Activated CD8-positive, alpha-beta memory T cell treated with anti-CD3 and anti-CD28 coated beads for 36 hours (primary cell): Measurements from ENCODE around the gene TUT4. TPM values are rescaled to one million over a fixed set of nuclear protein-coding genes. Genes with fewer than 3 reads are reported as not detected.

Experiments used
- CTCF ChIA-PET: fragments of 350-600 bp; sonication (Branson Sonifier 250); formaldehyde crosslinking; loops from one replicate; lab custom pipeline; 2021; ENCODE audit warnings: antibody characterized with exemption; lab: Charles Lee
- POLR2A ChIA-PET: fragments of 350-600 bp; sonication (Branson Sonifier 250); formaldehyde crosslinking; loops from one replicate; lab custom pipeline; 2021; ENCODE audit warnings: antibody characterized with exemption; lab: Charles Lee
- total RNA-seq, 2 experiments: library from RNA; stranded (reverse); gene quantifications; one replicate each; pipeline ENCODE4 v1.2.3, GENCODE V29; 2021

The TUT4 gene
- total RNA-seq, 2 experiments from 2014 or later, result 43.8 to 50.2 TPM

DNA sequence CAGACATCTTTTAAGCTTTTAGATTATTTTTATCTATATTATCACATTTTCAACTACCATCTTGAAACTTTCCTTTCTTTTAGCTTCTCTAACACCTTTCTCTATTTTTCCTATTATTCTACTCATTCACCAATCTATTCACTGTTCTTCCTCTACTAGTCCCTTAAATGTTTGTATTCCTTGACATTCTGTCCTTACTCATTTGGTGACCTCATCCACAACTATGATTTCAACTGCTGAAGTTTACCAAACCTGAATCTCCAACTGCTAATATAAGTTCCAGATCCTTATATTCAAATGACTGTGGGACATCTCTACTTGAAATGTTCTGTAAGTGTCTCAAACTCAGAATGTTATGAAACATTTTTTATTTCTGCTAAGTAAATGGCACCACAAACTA is 49.2 kb downstream of the TUT4 start:
- POLR2A ChIA-PET, result no interaction called here
- CTCF ChIA-PET, result no interaction called here

DNA sequence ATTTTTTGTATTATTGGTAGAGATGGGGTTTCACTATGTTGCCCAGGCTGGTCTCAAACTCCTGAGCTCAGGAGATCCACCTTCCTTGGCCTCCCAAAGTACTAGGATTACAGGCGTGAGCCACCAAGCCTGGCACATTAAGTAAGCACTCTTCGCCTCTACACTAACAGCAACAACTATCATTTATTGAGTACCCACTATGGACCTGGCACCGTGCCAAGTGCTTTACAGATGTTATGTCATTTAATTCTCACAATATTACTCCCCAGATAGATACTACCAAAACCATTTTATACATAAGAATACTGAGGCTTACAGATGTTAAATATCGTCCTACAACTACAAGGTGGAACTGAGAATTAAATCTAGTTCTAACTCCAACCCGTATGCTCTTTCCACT is 50.1 kb downstream of the TUT4 start:
- ChIA-PET POLR2A (no interaction called here), CTCF (no interaction called here)

DNA sequence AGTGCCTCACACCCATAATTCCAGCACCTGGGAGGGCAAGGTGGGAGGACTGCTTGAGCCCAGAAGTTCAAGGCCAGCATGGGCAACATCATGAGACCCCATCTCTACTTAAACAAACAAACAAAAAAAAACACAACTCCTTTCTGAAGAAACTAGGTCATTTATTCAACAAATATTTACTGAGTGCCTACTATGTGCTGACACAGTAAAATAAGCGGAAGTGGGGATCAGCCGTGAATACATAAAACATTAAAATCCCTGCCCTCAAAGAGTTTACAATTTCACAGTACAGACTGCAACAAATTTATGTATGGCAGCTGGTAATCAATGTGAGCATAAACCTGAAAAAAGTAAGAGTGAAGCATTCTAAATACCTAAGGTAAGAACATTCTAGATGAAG is 65.3 kb downstream of the TUT4 start:
- CTCF ChIA-PET, result interaction anchor here (0.6 kb wide), 1 partner anchor 864 kb away, joined by 3 read pairs; no protein-coding TSS in a partner anchor
- POLR2A ChIA-PET, result no interaction called here

DNA sequence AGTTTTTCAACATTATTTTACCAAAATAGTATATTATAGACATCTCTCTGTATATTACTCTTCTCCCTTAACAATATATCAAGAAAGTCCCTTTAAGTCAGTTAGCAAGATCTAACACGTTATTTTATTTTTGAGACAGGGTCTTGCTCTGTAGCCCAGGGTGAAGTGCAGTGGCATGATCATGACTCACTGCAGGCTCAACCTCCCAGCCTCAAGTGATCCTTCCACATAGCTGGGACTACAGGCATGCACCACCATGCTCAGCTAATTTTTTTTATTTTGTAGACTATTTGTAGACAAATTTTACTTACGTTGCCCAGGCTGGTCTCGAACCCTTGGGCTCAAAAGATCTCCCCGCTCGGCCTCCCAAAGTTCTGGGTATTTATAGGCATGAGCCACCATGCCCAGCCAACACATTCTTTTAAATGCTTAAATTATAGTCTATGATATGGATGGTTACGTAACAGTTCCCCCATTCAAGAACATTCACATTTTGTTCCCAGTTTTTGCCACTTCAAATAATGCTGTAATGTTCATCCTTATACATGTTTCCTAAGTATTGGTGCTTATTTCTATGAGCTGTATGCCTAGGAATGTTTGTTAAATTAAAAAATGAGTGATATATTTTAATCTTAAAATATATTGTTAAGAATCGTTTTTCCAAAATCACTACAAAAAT is 70.4 kb downstream of the TUT4 start:
- ChIA-PET POLR2A (no interaction called here), CTCF (no interaction called here)

DNA sequence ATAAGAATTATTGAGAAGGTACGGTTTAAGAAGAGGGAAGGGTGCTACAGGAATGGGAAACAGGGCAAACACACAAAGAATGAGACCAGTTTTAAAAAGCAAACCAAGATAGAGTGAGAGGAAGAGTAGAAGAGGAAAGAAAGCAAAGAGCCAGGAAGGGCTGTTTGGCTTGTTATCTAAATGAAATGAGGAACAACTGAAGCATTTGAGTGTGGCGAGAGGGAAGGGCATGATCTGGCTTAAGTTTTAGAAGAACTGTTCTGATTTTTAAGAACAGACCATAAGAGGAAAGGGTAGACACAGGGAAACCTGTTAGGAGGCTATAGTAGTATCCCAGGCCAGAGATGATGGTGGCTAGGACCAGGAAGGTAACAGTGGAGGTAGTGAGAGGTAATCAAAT is 73.8 kb downstream of the TUT4 start:
- POLR2A ChIA-PET, result no interaction called here
- CTCF ChIA-PET, result interaction anchor here (0.7 kb wide), 1 partner anchor 493 kb away, joined by 5 read pairs; no protein-coding TSS in a partner anchor

DNA sequence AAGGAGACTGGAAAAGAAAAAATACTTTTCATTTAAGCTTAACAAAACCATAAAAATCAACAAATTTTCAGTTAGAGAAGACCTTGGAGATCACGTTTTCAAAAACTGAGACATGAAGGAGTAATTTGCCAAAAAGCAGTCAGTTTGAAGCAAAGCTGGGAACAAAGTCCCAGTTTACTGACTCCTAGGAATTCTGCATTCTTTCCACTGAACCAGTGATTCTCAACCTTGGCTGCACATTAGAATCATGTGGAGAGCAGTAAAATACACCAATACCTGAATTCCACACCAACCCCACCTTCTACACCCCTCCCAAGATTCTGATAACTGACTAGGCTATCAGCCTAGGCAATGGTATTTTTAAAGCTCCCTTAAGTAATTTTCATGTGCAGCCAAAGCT is 75.0 kb downstream of the TUT4 start:
- ChIA-PET CTCF (no interaction called here), POLR2A (interaction anchor here (0.6 kb wide), 1 partner anchor 132 kb away, joined by 4 read pairs; no protein-coding TSS in a partner anchor)

DNA sequence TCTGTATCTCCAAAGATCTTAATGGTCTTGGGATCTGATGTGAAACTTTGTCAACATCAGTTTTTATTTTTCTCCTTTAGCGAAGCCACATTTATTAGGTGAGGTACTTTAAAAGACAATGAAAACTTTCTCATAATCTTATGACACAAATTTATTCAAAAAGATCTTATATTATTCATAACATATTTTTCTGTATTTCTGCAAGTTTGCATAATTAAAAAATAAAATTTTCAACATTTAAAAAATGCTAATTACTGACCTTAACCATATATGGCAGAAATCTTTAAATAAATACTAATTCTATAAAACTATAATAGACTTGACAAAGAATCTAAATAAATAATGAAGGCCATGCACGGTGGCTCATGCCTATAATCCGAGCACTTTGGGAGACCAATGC is 75.9 kb downstream of the TUT4 start:
- CTCF ChIA-PET, result no interaction called here
- POLR2A ChIA-PET, result no interaction called here

DNA sequence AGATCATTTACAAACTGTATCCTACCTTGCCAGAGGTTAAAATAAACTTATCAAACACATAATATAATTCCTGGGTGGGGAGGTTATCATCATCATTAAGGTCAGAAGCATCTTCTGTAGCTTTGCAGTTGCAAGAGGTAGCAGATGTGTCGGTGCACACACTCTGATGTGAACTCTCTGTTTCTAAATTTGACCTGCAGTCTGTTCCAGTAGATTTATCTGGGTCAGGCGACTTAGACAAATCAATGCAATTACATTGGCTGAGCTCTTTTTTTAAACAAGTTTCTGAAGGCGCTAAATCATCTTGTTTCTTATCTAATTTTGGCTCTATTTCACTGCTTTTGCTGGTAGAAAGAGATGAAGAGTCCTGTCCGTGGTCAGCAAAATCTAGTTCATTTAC is 78.1 kb downstream of the TUT4 start:
- CTCF ChIA-PET, result no interaction called here
- POLR2A ChIA-PET, result no interaction called here

DNA sequence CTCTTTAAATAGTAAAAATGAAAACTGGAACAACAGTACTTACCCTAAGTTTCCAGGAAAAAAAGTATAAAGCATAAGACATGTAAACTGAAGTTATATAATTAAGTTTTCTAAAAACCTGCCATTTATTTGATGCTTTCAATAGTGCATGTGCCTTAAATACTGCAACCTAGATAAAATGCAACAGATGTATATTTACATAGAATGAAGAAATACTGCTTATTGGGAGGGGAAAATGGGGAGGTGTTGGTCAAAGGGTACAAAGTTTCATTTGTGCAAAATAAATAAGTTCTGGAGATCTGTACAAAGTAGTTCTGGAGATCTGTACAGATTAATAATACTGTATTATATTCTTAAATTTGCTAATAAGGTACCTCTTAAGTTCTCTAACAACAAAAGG is 79.9 kb downstream of the TUT4 start:
- POLR2A ChIA-PET, result no interaction called here
- CTCF ChIA-PET, result no interaction called here

DNA sequence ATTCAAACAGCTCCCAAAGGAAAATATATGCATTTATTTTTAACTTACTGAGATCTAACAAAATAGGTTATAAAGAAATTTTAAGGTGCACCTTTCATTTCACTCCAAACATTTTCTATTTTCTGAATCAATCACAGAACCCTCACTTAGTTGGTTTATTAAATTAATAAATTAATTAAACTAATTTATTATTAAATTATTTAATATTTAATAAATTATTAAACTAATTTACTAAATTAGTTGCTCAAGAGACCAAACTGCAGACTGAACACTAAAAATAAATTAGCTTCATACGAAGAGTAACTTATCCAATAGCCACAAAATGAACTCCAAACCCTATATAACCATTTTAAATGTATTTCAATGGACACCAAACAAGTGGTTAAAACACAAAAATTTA is 80.5 kb downstream of the TUT4 start:
- POLR2A ChIA-PET, result no interaction called here
- CTCF ChIA-PET, result no interaction called here

DNA sequence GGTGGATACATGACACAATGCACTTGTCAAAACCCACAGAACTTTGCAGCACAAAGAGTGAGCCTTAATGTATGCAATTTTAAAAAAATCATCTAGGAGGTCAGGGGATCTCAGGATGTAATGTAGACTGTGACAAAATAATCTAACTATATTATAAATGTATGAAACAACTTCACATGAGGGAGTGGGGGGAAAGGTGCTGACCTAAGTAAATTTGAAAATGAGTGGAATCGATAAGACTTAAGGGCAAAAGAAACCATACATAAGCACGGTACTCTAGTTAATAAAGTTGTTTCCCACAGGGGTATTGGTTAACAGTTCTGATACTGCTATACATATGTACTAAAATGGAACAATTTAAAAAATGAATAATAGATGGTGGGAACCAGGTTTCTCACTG is 83.8 kb downstream of the TUT4 start:
- ChIA-PET POLR2A (no interaction called here), CTCF (interaction anchor here (0.6 to 0.7 kb wide), 2 partner anchors 136 to 671 kb away, joined by 3 to 5 read pairs; no protein-coding TSS in a partner anchor)

DNA sequence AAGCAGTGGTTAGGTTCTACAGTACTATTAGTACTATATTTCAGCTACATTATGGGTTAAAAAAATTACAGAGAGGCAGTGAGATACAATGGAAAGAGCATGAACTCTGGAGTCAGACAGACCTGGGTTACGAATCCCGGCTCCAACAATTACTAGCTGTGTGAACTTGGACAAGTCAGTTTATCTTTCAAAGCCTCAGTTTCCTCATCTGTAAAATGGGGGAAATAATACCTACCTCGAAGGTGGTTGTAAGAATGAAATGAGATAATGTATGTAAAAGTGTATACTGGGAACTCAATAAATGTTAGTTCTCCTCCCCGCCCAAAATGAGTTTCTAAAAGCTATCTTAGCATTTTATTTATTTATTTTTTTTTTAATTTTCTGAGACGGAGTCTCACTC is 89.0 kb downstream of the TUT4 start:
- ChIA-PET CTCF (interaction anchor here (0.7 kb wide), 1 partner anchor 24 kb away, joined by 3 read pairs; no protein-coding TSS in a partner anchor), POLR2A (no interaction called here)

DNA sequence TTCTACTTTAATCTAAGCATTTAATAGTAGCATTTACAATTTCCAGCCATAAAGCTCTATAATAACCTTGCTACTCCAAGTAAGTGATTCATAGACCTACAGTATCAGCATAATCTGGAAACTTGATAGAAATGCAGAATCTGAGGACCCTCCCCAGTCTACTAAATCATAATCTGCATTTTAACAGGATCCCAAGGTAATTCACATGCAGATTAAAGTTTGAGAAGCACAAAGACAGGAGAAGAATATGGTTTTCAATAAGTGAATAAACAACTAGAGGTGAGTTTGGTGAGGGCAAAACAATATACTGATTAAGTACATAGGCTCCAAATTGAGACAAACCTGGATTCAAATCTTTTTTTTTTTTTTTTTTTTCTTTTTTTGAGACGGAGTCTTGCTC is 91.1 kb downstream of the TUT4 start:
- CTCF ChIA-PET, result no interaction called here
- POLR2A ChIA-PET, result no interaction called here

DNA sequence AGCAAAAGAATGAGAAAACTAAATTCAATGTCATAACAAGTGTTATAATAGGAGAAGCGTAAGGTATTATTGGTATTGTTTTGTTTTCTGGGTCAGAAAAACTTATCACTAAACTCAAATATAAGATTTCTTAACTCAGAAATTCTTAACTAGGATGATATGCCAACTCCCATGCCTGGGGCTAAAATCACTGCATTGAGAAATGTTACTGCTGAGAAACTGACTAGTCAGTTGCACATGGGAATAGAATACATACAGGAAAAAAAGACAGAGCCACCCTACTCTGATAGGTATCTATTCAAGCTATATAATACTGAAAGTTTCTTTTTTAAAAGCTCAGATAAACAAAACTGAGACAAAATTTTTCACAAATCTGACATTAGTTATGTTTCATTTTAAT is 92.2 kb downstream of the TUT4 start:
- ChIA-PET POLR2A (no interaction called here), CTCF (interaction anchor here (0.6 kb wide), 1 partner anchor 208 kb away, joined by 3 read pairs; no protein-coding TSS in a partner anchor)

DNA sequence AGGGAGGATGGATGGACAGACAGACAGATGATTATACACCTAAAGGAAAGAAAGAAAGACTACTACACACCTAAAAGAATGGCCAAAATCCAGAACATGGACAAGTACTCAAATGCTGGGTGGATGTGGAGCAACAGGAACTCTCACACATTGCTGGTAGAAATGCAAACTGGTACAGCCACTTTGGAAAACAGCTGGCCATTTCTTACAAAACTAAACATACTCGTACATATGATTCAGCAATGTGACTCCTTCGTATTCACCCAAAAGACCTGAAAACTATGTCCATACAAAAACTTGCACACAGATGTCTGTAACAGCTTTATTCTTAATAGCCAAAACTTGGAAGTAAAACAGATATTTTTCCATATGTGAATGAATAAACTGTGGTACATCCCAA is 97.2 kb downstream of the TUT4 start:
- CTCF ChIA-PET, result interaction anchor here (0.5 kb wide), 1 partner anchor 1288 kb away, joined by 3 read pairs; no protein-coding TSS in a partner anchor
- POLR2A ChIA-PET, result interaction anchor here (0.6 kb wide), 1 partner anchor 337 kb away, joined by 3 read pairs; no protein-coding TSS in a partner anchor

DNA sequence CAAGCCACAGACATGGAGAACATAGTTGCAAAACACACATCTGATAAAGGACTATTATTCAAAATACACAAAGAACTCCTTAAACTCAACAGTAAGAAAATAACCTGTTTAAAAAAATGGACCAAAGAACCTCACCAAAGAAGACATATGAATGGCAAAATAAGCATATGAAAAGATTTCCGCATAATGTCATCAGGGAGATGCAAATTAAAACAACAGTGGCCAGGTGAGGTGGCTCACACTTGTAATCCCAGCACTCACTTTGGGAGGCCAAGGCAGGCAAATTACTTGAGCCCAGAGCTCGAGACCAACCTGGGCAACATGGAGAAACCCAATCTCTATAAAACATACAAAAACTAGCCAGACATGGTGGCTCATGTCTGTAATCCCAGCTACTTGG is 98.1 kb downstream of the TUT4 start:
- CTCF ChIA-PET, result no interaction called here
- POLR2A ChIA-PET, result no interaction called here

DNA sequence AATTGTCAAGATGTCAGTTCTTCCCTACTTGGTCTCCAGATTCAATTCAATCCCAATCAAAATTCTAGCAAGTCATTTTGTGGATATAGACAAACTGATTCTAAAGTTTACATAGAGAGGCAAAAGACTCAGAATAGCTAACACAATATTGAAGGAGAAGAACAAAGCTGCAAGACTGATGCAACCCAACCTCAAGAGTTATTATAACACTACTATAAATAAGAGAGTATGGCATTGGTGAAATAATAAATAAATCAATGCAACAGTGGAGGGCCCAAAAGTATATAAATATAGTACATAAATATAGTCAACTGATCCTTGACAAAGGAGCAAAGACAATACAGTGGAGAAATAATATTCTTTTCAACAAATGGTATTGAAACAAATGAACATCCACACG is 98.8 kb downstream of the TUT4 start:
- ChIA-PET POLR2A (no interaction called here), CTCF (no interaction called here)

DNA sequence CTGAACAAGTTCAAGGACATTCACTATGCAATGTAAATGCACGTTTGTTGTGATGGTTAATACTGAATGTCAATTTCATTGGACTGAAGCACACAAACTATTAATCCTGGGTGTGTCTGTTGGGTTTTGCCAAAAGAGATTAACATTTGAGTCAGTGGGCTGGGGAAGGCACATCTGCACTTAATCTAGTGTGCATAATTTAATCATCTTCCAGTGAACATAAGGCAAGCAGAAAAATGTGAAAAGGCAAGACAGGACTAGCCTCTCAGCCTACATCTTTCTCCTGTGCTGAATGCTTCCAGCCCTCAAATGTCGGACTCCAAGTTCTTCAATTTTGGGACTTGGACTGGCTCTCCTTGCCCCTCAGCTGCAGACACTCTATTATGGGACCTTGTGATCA is 108.4 kb downstream of the TUT4 start:
- CTCF ChIA-PET, result no interaction called here
- POLR2A ChIA-PET, result no interaction called here

DNA sequence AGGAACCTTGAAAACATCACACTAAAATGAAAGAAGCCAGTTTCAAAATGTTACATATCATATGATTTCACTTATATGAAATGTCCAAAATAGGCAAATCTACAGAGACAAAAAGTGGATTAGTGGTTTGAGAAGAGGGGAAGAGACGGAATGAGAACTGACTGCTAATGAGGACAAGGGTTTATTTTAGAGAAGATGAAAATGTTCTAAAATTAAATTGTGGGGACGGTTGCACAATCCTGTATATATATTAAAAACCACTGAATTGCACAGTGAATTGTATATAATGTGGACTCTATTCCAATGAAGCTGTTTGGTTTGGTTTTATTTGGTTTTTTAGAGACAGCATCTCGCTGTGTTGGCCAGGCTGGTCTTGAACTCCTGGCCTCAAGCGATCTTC is 112.9 kb downstream of the TUT4 start:
- ChIA-PET CTCF (interaction anchor here (0.9 kb wide), 1 partner anchor 23 kb away, joined by 3 read pairs; no protein-coding TSS in a partner anchor), POLR2A (no interaction called here)

DNA sequence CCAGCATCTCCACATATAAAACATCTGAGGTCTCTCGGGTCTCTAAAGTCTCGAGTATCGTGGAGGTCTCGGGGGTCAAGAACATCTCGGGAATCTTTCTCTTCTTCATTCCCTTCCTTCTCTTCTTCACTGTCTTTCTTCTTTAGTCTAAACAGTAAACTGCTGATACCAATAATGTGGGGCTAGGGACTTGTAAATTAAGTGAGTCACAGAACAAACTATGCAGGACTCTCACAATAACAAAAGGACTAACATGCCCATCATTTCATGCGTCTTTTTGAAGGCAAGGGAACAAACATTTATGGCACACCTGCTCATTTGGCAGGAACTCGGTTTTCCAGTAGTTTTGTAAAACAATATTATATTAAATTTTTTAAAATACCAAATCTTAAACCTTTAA is 116.1 kb downstream of the TUT4 start:
- ChIA-PET POLR2A (no interaction called here), CTCF (no interaction called here)

DNA sequence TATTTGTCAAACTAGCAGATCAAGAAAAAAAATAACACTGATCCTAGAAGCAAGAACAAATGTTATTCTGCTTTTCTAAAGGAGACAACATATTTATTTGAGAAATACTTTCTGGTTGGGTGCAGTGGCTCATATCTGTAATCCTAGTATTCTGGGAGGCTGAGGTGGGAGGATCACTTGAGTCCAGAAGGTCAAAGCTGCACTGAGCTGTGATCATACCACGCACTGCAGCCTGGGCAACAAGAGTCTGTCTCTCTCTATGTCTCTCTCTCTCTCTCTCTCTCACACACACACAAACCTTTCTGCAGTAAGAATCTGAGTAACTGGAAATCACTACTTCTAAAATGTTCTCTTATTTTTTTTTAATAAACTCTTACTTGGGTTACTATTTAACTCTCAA is 117.2 kb downstream of the TUT4 start:
- ChIA-PET CTCF (no interaction called here), POLR2A (no interaction called here)
